Natural killer cell (primary cell): ENCODE data around the gene PTP4A1. TPM values are rescaled to one million over a fixed set of nuclear protein-coding genes. Genes with fewer than 3 reads are reported as not detected.
"Not testable (repeated sequence)": the region's sequence is repeated elsewhere in the genome, so short reads cannot be mapped to it uniquely, and the experiment has no call there.

Source experiments
- ATAC-seq, 3 donors: fragments of 150-1000 bp in 2 of 3; fragments of 200-7000 bp in 1 of 3; cut with Tn5 transposase; 1 replicate in 1 of 3; 2 replicates in 2 of 3; pipeline ENCODE4 v1.10.0; 2021; ENCODE audit warnings: mild to moderate bottlenecking in 2 of 3, moderate library complexity in 2 of 3
- DNase-seq, 2 donors: peaks; one replicate each; pipeline versions ENCODE4 v3.0.0 to v3.0.0-alpha.2; 2013 to 2021; ENCODE audit warnings: mixed read lengths in 1 of 2
- H3K27ac ChIP-seq: one replicate; pipeline ENCODE4 v1.5.1; 2013; ENCODE audit warnings: mild to moderate bottlenecking, low read length
- H3K27me3 ChIP-seq: one replicate; pipeline ENCODE4 v1.6.1; 2013; ENCODE audit warnings: low read length; ENCODE audit not compliant: control insufficient read depth, insufficient read depth
- H3K36me3 ChIP-seq: one replicate; pipeline ENCODE4 v1.6.1; 2013; ENCODE audit warnings: low read length; ENCODE audit not compliant: control insufficient read depth, insufficient read depth
- H3K4me1 ChIP-seq: one replicate; pipeline ENCODE4 v1.6.1; 2013; ENCODE audit warnings: low read length; ENCODE audit not compliant: control insufficient read depth, insufficient read depth
- H3K4me3 ChIP-seq: one replicate; pipeline ENCODE4 v1.5.1; 2013; ENCODE audit warnings: low read length
- H3K9me3 ChIP-seq: one replicate; pipeline ENCODE4 v1.6.1; 2013; ENCODE audit warnings: low read length; ENCODE audit not compliant: control insufficient read depth, insufficient read depth
- H3K27ac Mint-ChIP-seq, 2 donors: one replicate each; pipeline ENCODE4 v1.8.0; 2022; ENCODE audit warnings: mild to moderate bottlenecking in 2 of 2, mixed read lengths in 2 of 2, moderate library complexity in 1 of 2
- H3K27me3 Mint-ChIP-seq, 2 donors: one replicate each; pipeline ENCODE4 v1.8.0; 2022; ENCODE audit warnings: low read depth in 2 of 2, mixed read lengths in 2 of 2
- H3K36me3 Mint-ChIP-seq: one replicate; pipeline ENCODE4 v1.8.0; 2022; ENCODE audit warnings: mixed read lengths
- H3K4me1 Mint-ChIP-seq, 2 donors: one replicate each; pipeline ENCODE4 v1.8.0; 2022; ENCODE audit warnings: mixed read lengths in 2 of 2
- H3K4me3 Mint-ChIP-seq: one replicate; pipeline ENCODE4 v1.8.0; 2022; ENCODE audit warnings: mild to moderate bottlenecking, moderate library complexity, mixed read lengths
- H3K9me3 Mint-ChIP-seq, 2 donors: one replicate each; pipeline ENCODE4 v1.8.0; 2022; ENCODE audit warnings: mixed read lengths in 2 of 2
- CTCF ChIP-seq: fragments of 200-600 bp; IDR thresholded peaks from one replicate; pipeline ENCODE4 v1.8.0; 2022; ENCODE audit warnings: antibody characterized with exemption
- WGBS: methylation state at CpG from one replicate; pipeline ENCODE4 v1.1.7; 2013; ENCODE audit warnings: missing lambda C conversion rate; ENCODE audit not compliant: insufficient coverage; 5-methylcytosine and 5-hydroxymethylcytosine counted together
- intact Hi-C: fragments of 100-400 bp; cut with micrococcal nuclease; formaldehyde crosslinking; loops from one replicate; pipeline ENCODE4 v1.14.2; 2022
- total RNA-seq, 4 donors: library from RNA; stranded (reverse); fragments of 120-200 nt in 1 of 4; gene quantifications; one replicate each; pipeline versions ENCODE4 v1.2.3 to v1.2.4, GENCODE V29; 2013 to 2022

The PTP4A1 gene
- total RNA-seq, 3 donors from 2014 or later (not counting 1 experiment from before 2014, with no cell fraction given), result 113 to 185 (median 130) TPM

GRCh38 chr6:63584566-63584965 is 12.3 kb downstream of the PTP4A1 start:
- DNase-seq (no peak), ATAC-seq (peak in 1 of 3 donors; percentile 25)
- H3K9me3 Mint-ChIP-seq, result no peaks in the 10 kb centered on the region
- peaks cover 0 to 2% of the 10 kb centered on the region in 2 donors for H3K27me3 Mint-ChIP-seq
- H3K4me3 ChIP-seq, result no peak overlapping the region
- H3K27ac Mint-ChIP-seq, result no peak overlapping the region
- no peaks in the 10 kb centered on the region for H3K27me3 ChIP-seq
- no peak overlapping the region for H3K4me3 Mint-ChIP-seq
- H3K36me3 Mint-ChIP-seq, result peaks cover 19% of the 10 kb centered on the region
- H3K36me3 ChIP-seq, result peaks cover 34% of the 10 kb centered on the region
- intact Hi-C loops, result no loop called here
- no peaks in the 10 kb centered on the region for H3K9me3 ChIP-seq
- H3K4me1 Mint-ChIP-seq, result no peaks in the 10 kb centered on the region
- no peak for TF ChIP-seq CTCF
- WGBS, result 97% methylated on average over 8 of the region's 8 CpGs
- H3K27ac ChIP-seq, result no peak overlapping the region
- H3K4me1 ChIP-seq, result no peaks in the 10 kb centered on the region

- H3K27ac Mint-ChIP-seq, H3K36me3 Mint-ChIP-seq, H3K4me1 Mint-ChIP-seq, H3K27ac ChIP-seq, DNase-seq, intact Hi-C loops, H3K4me3 ChIP-seq, H3K4me1 ChIP-seq, H3K9me3 ChIP-seq, H3K27me3 ChIP-seq, H3K27me3 Mint-ChIP-seq, H3K4me3 Mint-ChIP-seq, ATAC-seq, H3K9me3 Mint-ChIP-seq: not testable (repeated sequence)
- peaks cover 23% of the 10 kb centered on the region for H3K36me3 ChIP-seq
- WGBS, result 100% methylated on average over 2 of the region's 2 CpGs
Measured at GRCh38 chr6:63585652-63586051, 13.4 kb downstream of the PTP4A1 start.

- 87% methylated on average over 1 of the region's 2 CpGs for WGBS
- no peaks in the 10 kb centered on the region for H3K9me3 ChIP-seq
- H3K4me3 ChIP-seq, result no peak overlapping the region
- intact Hi-C loops, result loop anchor here (10.0 kb wide), 1 partner anchor 85 kb away; no protein-coding TSS in a partner anchor
- DNase-seq, result no peak
- H3K27me3 ChIP-seq, result no peaks in the 10 kb centered on the region
- H3K4me1 ChIP-seq, result no peaks in the 10 kb centered on the region
- no peak overlapping the region for H3K27ac Mint-ChIP-seq
- no peak for ATAC-seq
- no peak for TF ChIP-seq CTCF
- H3K36me3 Mint-ChIP-seq, result no peaks in the 10 kb centered on the region
- no peaks in the 10 kb centered on the region for H3K4me1 Mint-ChIP-seq
- no peak overlapping the region for H3K27ac ChIP-seq
- H3K4me3 Mint-ChIP-seq, result no peak overlapping the region
- H3K36me3 ChIP-seq, result no peaks in the 10 kb centered on the region
- peaks cover 0 to 2% of the 10 kb centered on the region in 2 donors for H3K27me3 Mint-ChIP-seq
- no peaks in the 10 kb centered on the region for H3K9me3 Mint-ChIP-seq
Measured at GRCh38 chr6:63589952-63590411, 17.7 kb downstream of the PTP4A1 start.

GRCh38 chr6:63592886-63593285 is 20.6 kb downstream of the PTP4A1 start:
- H3K4me3 Mint-ChIP-seq, result no peak overlapping the region
- H3K9me3 ChIP-seq, result no peaks in the 10 kb centered on the region
- H3K27ac Mint-ChIP-seq, result no peak overlapping the region
- peaks cover 6% of the 10 kb centered on the region for H3K27me3 ChIP-seq
- no peaks in the 10 kb centered on the region for H3K36me3 Mint-ChIP-seq
- peaks cover under 1% of the 10 kb centered on the region for H3K4me1 ChIP-seq
- no peaks in the 10 kb centered on the region for H3K9me3 Mint-ChIP-seq
- WGBS, result 97% methylated on average over 7 of the region's 7 CpGs
- H3K4me3 ChIP-seq, result no peak overlapping the region
- TF ChIP-seq CTCF, result no peak
- H3K27ac ChIP-seq, result no peak overlapping the region
- intact Hi-C loops, result loop anchor here (10.0 kb wide), 1 partner anchor 82 kb away; no protein-coding TSS in a partner anchor
- H3K4me1 Mint-ChIP-seq, result peaks cover 2% of the 10 kb centered on the region in 2 donors
- H3K36me3 ChIP-seq, result no peaks in the 10 kb centered on the region
- H3K27me3 Mint-ChIP-seq, result peaks cover 3% of the 10 kb centered on the region in 2 donors
- DNase-seq, result no peak
- ATAC-seq, result no peak
